GM21529 (cell line): ENCODE results near the gene OR6Q1.
"Not testable (repeated sequence)": the region's sequence is repeated elsewhere in the genome, so short reads cannot be mapped to it uniquely, and the experiment has no call there.

ENCODE experiments used
- ATAC-seq: cut with Tn5 transposase; IDR thresholded peaks from one replicate; pipeline ENCODE4 v1.9.1; 2021; ENCODE audit not compliant: unreplicated experiment

The OR6Q1 gene, protein sequence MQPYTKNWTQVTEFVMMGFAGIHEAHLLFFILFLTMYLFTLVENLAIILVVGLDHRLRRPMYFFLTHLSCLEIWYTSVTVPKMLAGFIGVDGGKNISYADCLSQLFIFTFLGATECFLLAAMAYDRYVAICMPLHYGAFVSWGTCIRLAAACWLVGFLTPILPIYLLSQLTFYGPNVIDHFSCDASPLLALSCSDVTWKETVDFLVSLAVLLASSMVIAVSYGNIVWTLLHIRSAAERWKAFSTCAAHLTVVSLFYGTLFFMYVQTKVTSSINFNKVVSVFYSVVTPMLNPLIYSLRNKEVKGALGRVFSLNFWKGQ

DNA sequence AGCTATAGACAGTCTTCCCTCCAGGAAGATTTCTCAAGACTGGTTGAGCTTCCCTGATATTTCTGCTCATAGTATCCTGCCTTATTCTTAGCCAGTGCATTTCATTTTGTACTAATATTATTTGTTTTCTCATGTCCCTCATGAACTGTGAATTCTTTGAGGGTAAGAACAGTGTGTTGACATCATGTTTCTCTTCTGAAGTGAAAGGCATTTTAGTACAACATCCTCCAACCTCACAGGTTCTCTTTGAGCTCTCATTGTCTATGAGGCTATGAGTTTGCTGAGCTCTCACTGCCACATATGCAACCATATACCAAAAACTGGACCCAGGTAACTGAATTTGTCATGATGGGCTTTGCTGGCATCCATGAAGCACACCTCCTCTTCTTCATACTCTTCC, at the start of gene OR6Q1:
Gene OR6Q1 (plus strand): TSS at position 301 of the 400 bp plus-strand sequence. CDS start 0 bp downstream, at position 301.
- ATAC-seq: no peak

DNA sequence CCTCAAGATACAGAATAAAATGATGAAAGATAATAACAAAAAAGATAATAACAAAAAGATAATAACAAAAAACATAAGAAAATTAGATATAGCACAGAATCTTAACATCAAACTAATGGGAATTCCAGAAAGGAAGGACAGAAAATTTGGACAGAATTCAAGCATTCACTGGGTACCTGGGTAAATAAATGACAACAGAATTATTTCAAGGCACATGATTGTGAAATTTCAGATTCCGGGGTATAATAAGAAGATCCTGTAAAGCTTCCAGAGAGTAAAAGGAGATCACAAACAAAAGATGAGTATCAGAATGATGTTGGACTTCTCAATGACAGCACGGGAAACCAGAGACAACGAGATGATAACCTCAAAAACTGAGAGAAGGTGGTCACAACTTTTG, 49.2 kb upstream of the OR6Q1 start:
- no peak for ATAC-seq

DNA sequence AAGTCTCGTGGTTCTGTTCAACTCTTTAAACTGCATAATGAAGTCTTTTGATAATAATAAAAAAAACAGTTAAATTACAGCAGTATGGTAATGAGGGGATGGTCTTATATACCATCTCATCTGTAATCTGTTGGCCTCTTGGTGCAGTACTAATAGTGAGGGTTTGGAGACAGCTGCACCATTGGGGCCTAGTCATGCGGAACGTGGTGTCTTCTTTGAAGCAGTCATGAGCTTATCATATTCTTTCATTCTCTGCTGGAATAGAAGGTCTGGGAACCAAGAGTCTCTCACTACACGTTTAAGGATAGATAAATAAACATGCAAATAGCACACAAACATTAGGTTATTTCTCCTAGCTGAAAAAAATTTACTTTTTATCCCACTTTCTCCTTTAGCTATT, 48.0 kb upstream of the OR6Q1 start:
- ATAC-seq: no peak

DNA sequence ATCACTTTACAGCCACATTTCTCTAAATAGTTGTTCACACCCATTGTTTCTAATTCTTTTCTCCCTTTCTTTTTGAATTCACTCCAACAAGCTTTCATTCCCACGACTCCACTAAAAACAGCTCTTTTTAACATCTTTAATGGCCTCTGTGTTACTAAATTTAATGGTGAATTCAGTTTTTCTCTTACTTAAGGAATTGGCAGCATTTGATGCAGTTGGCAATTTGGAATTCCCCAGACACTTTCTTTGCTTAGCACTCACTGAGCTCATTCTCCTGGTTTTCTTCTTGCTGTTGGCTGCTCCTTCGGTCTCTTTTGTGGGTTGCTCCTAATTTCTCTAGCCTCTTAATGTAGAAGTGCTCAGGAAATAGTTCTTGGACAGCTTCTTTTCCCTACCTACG, 47.6 kb upstream of the OR6Q1 start:
- ATAC-seq: no peak

DNA sequence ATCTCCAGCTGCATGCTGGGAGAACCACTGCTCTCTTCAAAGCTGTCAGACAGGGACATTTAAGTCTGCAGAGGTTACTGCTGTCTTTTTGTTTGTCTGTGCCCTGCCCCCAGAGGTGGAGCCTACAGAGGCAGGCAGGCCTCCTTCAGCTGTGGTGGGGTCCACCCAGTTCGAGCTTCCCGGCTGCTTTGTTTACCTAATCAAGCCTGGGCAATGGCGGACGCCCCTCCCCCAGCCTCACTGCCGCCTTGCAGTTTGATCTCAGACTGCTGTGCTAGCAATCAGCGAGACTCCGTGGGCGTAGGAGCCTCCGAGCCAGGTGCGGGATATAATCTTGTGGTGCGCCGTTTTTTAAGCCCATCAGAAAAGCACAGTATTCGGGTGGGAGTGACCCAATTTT, 31.2 kb upstream of the OR6Q1 start:
- ATAC-seq: not testable (repeated sequence)

DNA sequence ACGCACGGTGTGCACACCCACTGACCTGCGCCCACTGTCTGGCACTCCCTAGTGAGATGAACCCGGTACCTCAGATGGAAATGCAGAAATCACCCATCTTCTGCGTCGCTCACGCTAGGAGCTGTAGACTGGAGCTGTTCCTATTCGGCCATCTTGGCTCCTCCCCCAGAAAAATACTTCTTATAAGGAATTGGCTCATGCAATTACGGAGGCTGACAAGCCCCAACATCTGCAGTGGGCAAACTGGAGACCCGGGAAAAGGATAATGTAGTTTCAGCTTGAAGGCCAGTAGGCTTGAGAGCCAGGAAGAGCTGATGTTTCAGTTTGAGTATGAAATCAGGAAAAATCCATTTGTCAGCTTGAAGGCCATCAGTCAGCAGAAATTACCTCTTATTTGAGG, 30.7 kb upstream of the OR6Q1 start:
- not testable (repeated sequence) for ATAC-seq

DNA sequence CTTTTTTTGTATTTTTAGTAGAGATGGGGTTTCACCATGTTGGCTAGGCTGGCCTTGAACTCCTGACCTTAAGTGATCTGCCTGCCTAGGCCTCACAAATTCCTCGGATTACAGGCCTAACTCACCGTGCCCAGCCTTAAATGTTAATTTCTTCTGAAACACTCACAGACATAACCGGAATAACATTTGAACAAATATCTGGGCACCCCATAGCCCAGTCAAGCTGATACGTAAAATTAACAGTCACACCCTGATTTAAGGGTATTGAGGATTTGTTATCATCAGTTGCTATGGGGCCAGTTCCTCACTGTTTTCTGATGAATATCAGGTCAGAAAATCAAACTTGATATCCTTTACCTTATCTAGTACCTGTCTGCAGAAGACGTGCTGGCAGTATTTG, 30.1 kb upstream of the OR6Q1 start:
- ATAC-seq: no peak

DNA sequence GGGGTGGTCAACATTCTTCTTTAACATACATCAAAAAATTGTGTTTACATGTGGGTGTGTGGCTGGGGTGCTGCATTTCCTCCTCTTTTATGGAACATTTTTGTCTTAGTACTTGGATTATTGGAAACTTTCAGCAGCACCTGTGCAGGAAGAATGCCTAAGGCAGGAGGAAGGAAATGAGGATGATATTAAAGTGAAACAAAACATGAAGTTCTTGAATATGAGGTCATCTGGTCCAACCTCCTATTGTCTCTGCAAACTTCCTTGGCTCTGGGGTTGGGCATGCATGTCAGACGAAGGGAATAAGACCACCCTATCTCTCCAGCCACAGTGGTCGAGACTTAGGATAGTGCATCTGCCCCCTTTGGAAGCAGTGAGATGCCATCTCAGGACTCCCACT, 27.7 kb upstream of the OR6Q1 start:
- no peak for ATAC-seq

DNA sequence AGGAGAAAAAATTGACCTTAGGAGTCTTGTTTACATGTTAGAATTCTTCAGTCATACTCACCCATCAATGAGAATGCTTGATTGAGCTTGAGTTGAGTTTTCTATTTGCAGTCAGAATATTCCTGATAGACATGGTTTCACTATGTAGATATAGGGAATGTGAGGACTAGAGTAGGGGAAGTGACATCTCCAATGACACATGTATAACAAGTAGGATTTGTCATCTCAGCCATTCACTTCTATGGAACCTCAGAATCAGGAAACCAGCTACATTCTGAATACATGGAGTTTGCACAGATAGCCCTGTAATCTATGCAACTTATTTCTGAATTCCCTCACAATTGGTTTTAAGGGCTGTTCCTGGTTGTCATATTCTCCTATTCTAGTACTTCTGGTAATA, 27.2 kb upstream of the OR6Q1 start:
- no peak for ATAC-seq

DNA sequence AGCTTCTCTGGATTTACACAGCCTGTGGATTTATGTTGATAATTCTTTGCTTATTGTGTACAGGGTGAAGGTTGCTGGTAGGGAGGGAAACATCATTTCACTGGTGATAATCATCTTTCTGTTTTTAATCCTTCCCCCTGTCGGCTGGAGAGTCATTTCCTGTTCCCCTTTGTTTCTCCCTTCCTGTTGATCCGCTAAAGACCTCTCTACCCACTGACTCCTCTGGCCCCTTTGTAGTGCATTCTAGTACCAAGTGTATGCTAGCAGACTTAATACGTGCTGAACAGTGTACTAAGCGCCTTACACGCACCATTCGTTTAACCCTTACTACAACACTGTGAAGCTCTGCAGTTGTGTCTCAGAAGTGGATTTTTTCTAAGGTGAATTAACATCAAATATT, 26.1 kb upstream of the OR6Q1 start:
- ATAC-seq: no peak

DNA sequence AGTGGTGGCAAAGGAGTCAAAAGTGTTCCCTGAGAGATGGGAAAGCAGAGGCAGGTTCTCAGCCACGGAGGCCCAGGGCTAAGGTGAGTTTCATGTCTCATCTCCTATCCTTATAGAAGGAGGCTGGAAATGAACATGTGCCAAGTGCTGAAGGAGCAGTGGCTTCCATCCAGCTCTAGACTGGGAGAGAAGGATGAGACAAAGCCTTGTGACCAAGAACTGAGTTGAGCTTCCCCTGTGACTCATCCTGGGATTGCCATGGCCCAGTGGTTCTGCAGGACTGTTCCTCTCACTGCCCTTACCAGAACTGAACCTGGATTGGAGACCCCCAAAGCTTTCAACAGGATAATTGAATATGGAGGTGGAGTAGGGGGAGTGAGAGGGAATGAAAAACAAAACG, 23.8 kb upstream of the OR6Q1 start:
- ATAC-seq: no peak

DNA sequence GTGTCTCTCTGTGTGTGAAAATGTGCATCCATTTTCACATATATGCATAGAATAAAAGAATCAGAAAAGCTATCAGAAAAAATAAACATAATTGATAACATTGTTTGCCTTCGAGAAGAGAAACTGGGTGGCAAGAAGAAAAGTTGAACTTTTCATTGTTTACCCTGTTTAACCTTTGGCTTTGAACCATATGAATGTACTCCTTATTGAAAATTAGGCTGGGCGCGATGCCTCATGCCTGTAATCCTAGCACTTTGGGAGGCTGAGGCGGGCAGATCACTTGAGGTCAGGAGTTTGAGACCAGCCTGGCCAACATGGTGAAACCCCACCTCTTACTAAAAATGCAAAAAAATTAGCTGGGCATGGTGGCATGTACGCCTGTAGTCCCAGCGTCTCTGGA, 19.0 kb upstream of the OR6Q1 start:
- no peak for ATAC-seq

DNA sequence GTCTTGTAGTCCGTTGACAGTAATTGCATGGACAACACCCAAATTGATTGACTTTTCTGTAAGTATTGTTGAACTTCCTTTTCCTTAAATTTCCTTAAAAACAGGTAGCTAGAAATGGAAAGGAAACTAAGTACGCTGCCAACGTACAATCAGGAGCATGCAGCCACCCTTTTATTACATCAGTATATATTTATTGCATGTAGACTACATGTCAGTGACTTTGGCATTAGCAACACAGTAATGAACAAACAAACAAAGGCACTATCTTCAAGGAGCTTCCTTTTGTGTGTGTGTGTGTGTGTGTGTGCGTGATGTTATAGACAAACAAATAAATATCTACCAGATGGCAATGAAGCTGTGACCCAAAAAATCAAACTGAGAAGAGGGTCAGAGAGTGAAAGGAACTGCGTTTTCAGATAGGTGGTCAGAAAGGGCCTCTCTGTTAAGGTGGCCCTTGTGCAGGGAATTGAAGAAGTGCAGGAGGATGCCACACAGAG, 7.3 kb upstream of the OR6Q1 start, which contains the start of gene OR9Q1:
Gene OR9Q1 (plus strand): TSS at position 447 of the 497 bp plus-strand sequence. CDS start 155,564 bp downstream, outside the sequence.
- ATAC-seq: no peak

DNA sequence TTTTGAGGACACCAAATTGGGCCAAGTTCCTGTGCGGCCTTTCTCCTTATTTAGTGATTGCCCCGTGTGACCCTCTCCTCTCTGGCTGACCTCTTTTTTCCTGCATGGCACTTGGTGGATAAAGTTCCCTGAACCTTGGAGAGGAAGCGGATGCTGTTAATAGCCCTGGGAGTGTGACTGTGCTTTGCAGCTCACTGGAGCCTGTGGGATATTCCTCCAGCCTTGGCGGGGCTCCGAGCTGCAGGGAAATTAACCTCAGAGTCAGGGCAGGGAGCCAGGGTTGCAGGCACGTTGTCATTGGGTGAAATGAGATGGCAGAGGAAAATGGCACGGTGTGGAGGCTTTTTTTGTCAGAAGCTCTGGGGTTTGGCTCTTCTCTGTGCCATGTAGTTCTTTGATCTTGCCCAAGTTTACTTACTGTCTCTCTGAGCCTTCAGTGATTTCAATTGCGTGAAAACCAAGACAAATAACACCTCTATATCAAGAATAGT, 6.1 kb upstream of the OR6Q1 start:
- no peak for ATAC-seq

DNA sequence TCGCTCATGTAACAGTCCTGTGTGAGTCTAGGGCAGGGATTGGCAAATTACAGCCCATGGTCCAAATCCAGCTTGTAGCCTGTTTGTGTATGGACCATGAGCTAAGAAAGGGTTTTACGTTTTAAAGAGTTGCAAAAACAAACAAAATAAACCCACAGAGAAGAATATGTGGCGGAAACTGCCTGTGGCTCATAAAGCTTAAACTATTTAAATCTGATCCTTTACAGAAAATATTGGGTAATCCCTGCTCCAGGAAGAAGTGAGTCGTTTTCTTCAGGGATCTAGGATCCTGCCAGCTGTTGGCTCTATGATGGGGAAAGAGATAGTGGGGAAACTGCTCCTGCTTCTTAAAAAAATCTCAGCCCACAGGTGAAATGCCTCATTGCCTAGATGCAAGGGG, 3.4 kb upstream of the OR6Q1 start:
- no peak for ATAC-seq

DNA sequence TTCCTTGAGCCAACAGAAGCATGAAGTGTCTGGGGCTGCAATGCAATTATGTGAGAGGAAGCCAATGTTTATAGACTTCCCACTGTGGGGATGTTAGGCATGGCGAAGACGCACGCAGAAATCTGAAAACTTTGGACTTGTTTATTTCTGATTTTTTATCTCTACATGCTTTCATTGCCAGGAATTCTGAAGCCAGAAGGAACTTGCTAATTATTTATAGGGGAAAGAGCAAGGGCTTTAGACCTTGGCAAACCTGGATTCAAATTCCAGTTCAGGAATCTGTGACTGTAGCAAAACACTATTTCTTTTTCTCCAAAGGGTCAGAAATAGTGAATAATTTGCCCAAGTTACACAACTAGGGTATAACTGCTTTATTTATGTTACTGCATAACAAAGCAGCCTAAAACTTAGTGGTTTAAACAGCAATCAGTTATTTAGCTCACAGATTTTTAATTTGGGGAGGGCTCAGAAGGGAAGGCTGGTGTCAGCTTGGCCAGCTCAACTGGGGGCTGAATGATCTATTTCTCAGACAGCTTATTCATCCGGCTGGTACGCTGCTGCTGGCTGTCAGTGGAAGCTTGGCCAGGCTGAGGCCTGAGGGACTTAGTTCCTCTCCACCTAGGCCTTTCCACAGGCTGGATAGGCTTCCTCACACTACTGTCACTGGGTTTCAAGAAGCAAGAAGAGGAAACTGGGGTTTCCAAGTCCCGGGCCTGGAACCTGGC, 1.9 kb upstream of the OR6Q1 start:
- ATAC-seq: no peak

DNA sequence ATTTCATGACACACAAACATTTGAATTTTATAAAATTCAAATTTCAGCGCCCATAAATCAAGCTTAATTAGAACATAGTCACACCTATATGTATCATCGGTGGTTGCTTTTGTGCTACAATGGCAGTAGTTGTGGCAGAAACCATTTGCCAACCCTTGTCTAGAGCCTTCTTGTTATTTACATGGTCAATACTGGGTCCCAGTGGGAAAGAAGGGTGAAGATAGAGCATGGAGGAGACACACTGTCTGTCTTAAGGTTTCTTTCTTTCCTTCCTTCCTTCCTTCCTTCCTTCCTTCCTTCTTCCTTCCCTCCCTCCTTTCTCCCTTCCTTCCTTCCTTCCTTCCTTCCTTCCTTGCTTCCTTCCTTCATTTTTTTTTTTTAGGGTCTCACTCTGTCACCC, 3.7 kb downstream of the OR6Q1 start:
- no peak for ATAC-seq

DNA sequence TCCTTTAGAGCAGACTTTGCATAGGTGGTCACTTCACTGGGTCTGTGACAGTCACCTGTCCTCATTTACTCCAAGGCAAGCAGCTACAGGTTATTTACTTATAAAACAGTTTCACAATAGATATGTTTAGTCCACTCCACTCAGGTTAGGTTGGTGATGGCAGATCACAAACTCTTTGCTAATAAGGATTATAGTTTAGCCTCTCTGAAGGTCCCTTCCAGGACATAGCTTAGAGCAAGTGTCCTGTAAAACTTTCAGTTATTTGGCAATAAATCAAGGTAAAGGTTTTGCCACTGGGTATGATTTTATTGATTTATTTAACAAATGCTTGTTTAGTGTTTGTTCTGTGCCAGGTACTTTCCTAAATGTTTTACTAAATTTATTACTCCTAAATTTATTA, 8.8 kb downstream of the OR6Q1 start:
- ATAC-seq: no peak

DNA sequence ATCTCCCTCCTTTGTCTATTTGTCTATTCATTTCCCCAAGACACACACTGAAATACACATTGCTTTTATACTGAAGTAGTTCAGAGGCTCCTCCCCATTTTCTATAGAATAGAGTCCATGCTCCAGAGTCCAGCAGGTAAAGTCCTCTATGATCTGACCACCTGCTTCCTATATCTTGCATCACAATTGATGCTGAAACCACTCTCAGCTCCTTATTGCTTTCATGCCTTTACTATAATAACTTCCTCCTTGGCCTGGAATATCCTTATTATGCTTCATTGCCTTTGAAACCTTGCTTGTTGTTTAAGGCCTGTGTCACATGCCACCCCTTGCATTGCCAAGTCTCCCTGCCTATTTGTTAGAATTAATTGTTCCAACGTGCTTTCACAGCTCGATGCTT, 12.6 kb downstream of the OR6Q1 start:
- no peak for ATAC-seq

DNA sequence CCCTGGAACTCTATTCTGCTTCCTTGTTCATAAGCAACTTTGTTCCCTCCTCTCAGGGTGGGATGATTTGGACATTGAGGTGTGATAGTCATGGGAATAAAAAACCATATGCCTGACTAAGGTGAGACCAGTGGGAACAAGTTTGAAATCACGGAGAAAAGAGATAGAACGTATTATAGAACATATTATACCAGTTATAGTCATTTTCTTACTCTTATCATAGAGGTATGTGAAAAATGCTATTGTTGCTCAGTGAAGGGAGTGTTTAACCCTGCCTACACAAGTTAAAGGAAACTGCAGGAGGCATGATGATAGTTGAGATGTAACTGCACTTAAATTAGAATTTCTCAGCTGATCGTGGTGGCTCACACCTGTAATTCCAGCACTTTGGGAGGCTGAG, 15.5 kb downstream of the OR6Q1 start:
- no peak for ATAC-seq

DNA sequence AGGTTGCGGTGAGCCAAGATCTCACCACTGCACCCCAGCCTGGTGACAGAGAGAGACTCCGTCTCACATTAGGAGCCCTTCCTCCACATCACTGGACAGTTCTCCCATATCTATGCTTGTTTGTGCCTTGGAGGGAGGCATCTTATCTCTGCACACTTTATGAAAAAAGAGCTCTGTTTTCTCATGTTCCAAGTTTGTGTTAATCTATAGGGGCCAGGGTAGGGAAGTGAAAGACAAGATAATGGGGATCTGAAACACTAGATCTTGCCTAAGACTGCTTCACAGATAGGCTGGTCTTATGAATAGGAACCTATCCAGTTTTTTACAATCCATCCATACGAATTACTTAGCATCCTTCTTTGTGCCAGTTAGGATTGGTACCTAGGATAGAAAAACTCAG, 17.1 kb downstream of the OR6Q1 start:
- ATAC-seq: no peak

DNA sequence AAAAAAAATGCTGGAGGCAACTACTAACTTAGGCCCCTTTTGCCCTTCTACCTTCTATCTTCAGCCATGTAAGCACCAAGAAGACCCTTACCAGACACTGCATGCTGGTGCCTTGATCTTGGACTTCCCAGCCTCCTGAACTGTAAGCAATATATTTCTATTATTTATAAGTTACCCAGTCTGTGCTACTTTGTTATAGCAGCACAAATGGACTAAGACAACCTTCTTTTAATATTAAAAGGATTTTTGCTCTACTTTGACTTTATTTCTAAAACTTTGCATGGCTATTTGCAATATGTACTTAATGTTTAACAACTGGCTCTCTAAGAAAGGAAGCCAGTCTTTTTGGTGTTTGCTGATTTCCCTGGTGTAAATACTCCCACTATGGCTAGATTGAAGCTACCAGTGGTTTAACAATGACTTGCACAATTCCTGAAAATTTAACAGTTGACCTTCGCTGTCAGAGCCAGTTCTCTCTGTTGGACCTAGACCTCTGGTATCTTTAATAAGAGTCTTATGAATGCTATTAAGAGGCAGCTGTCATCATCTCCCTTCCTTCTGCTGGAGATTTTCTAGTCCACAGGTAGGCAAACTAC, 25.2 kb downstream of the OR6Q1 start:
- ATAC-seq: no peak
